Fibroblast of pulmonary artery (primary cell): ENCODE measurements around the gene SLC22A13.

Source experiments
- DNase-seq: peaks from one replicate; pipeline ENCODE4 v3.0.0-alpha.2; 2010; ENCODE audit warnings: low read depth
- H3K4me3 ChIP-seq: replicated peaks from 2 replicates; pipeline ENCODE4 v1.5.1; 2011; ENCODE audit warnings: low read depth, mild to moderate bottlenecking, control low read depth, low read length, moderate library complexity
- CTCF ChIP-seq: IDR thresholded peaks from 2 replicates; pipeline ENCODE4 v1.5.1; 2011; ENCODE audit warnings: mild to moderate bottlenecking, control low read depth, low read length, inconsistent platforms; ENCODE audit errors: missing control alignments

Gene SLC22A13

DNA sequence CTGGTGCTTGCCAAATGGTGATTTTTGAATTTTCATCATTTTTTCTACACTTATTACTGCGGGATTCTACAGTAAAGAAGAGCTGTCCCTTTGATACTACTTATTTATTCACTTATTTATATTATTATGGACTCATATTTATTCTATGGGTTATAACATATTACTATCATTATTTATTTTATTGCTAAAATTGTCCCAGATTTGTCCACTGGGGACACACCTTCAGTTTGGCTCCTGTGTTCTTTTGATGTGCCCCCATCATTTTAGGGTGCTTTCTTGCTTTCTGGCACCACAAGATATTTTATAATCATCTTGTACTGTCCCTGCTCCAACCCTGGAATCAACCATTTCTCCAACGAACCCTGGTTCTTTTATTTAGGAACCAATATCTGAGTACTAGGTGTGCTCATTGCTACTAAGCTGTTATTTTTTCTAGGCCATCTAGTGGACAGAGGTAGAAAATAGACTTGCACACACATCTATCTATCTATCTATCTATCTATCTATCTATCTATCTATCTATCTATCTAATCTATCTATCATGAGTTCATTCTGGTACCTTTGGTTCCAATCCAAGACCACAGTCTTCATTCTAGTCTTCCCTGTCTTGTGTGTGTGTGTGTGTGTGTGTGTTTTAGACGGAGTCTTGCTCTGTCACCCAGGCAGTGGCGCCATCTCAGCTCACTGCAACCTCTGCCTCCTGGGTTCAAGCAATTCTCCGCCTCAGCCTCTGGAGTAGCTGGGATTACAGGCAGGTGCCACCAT, 32.5 kb downstream of the SLC22A13 start:
- peak; percentile 43 for TF ChIP-seq CTCF
- DNase-seq = peak; percentile 24

GRCh38 chr3:38306941-38307340, 41.3 kb downstream of the SLC22A13 start:
- no peak overlapping the region for H3K4me3 ChIP-seq
- no peak for TF ChIP-seq CTCF
- DNase-seq = no peak

More for the DNA sequence above, 32.5 kb downstream of the SLC22A13 start:
- no peak overlapping the region for H3K4me3 ChIP-seq

- no peak overlapping the region for H3K4me3 ChIP-seq
- no peak for TF ChIP-seq CTCF
- no peak for DNase-seq
These were observed 42.0 kb downstream of the SLC22A13 start for GRCh38 chr3:38307599-38307998.

DNA sequence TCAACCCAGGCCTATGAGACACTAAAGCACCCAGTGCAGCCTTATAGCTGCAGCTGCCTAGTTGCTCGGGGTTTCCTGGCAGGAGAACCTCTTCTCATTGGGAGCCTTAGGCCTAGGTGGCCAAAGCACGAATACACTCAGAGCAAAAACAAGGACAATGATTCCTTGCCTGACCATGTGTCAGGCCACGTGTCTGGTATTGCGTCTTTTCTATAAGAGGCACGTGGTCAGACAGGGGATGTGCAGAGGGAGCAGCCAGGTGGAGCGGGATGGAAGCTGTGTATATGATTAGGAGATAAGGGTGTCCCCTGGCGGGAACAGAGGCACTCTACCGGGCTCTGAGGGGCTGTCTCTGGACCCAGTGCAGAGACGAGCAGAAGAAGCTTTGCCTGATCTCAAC, 42.8 kb downstream of the SLC22A13 start:
- DNase-seq = no peak
- no peak for TF ChIP-seq CTCF
- H3K4me3 ChIP-seq = no peak overlapping the region

- DNase-seq = no peak
- H3K4me3 ChIP-seq = no peak overlapping the region
- TF ChIP-seq CTCF = no peak
These were observed 45.9 kb downstream of the SLC22A13 start for GRCh38 chr3:38311476-38311875.

GRCh38 chr3:38311941-38312340, 46.3 kb downstream of the SLC22A13 start:
- TF ChIP-seq CTCF = no peak
- H3K4me3 ChIP-seq = no peak overlapping the region
- DNase-seq = no peak

- no peak for TF ChIP-seq CTCF
- no peak for DNase-seq
- no peak overlapping the region for H3K4me3 ChIP-seq
These were observed 46.7 kb downstream of the SLC22A13 start for GRCh38 chr3:38312356-38312755.
